Stimulated activated naive CD8-positive, alpha-beta T cell treated with anti-CD3 and anti-CD28 coated beads, Interleukin-15, amount 100 ng/mL, for 72 hours (primary cell): ENCODE results near the gene LHX6.
A peak's percentile ranks its signal among the peaks of the same experiment; 100 is the strongest.

Experiments used
- ATAC-seq: fragments of 150-1000 bp; cut with Tn5 transposase; 2 replicates; pipeline ENCODE4 v1.10.0; 2021; ENCODE audit warnings: mild to moderate bottlenecking, moderate library complexity
- DNase-seq, 2 donors: peaks; one replicate each; pipeline ENCODE4 v3.0.0; 2021 to 2022
- H3K27ac Mint-ChIP-seq, 2 donors: one replicate each; pipeline ENCODE4 v1.8.0; 2022; ENCODE audit warnings: mild to moderate bottlenecking in 2 of 2, mixed read lengths in 2 of 2, moderate library complexity in 2 of 2
- H3K27me3 Mint-ChIP-seq: one replicate; pipeline ENCODE4 v1.8.0; 2022; ENCODE audit warnings: mixed read lengths
- H3K4me1 Mint-ChIP-seq: one replicate; pipeline ENCODE4 v1.8.0; 2022; ENCODE audit warnings: mild to moderate bottlenecking, mixed read lengths
- H3K4me3 Mint-ChIP-seq, 2 donors: one replicate each; pipeline ENCODE4 v1.8.0; 2022; ENCODE audit warnings: mild to moderate bottlenecking in 2 of 2, mixed read lengths in 2 of 2, moderate library complexity in 1 of 2
- H3K9me3 Mint-ChIP-seq, 2 donors: one replicate each; pipeline ENCODE4 v1.8.0; 2022; ENCODE audit warnings: mixed read lengths in 2 of 2

LHX6 gene

DNA sequence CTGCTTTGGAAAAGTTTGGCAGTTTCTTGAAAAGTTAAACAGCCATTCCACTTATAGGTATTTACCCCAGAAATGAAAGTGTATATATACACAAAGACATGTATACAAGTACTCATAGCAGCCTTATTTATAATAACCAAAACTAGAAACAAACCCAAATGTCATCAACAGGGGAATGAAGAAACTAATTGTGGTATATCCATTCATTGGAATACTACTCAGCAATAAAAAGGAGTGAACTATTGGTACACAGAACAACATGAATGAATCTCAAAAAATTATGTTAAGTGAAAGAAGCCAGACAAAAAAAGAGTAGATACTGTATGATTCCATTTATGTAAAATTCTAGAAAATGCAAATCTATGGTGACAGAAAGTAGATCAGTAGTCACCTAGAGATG lies 66.3 kb downstream of the LHX6 start:
- Mint-ChIP-seq H3K4me1 (peaks cover 13% of the 10 kb centered on the region), H3K27me3 (peaks cover 28% of the 10 kb centered on the region), H3K27ac (peak overlapping the region in 1 of 2 donors; percentile 80), H3K4me3 (no peak overlapping the region), H3K9me3 (peaks cover 5 to 8% of the 10 kb centered on the region in 2 donors)
- DNase-seq, result no peak
- ATAC-seq, result no peak

DNA sequence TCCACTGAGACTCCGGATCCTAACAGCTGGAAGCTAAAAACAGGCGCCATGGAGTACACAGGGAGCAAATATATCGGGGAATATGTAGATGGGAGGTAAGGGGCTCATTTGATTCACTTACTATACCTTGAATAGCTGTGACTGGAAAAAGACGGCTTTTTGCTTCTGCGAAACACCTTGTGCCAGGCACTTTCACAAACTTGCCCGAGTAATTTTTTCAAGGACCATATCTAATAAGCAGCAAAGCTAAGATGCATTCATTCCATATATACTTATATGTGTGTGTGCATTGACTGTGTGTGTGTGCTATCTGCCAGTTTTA lies 68.9 kb downstream of the LHX6 start:
- H3K4me1 Mint-ChIP-seq, result peaks cover 29% of the 10 kb centered on the region
- H3K27me3 Mint-ChIP-seq, result peaks cover 28% of the 10 kb centered on the region
- H3K4me3 Mint-ChIP-seq, result peak overlapping the region; percentile 92 to 97
- peaks cover 5 to 8% of the 10 kb centered on the region in 2 donors for H3K9me3 Mint-ChIP-seq
- peak overlapping the region; percentile 95 to 98 for H3K27ac Mint-ChIP-seq
- DNase-seq (no peak), ATAC-seq (peak; percentile 1)

DNA sequence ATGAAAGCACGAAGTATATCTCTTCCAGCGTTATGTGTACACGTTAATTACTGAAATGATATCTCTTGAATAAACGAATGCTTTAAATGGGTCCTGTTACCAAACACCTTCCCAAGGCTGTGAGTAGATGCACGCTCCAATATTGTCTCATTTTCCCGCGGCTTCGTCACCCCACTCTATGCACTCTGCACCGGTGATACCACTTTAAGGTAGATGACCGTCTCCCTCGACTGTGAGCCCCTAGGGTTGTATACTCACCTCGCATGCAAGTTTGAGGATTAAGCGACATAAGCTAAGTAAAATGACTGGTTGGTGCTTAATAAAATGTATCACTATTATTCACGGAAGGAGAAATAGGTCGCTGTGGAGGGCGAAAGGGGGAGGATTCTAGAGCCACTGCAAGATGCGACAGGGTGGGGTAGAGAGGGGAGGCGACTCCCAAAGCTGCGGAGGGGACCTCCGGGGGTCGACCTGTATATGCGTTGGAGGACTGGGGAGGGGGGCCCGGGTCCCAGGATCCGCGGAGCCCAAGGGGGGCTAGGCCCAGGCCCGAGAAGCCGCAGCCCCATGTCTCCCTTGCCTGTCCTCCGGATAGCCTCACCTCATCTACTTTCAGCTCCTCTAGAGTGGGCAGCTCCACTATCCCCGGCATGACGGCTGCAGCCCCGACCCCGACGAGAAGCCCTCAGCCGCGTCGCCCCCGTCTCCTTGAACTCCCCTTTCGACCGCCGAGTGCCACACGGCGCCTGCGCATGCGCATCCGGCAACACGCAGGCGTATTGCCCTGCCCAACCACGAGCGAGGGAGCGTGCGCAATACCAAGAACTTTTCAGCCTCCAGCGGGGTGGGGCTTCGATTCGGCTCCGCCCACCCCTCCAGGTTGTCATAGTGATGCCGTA lies 69.5 kb downstream of the LHX6 start, which contains the start of the genes MORN5 and NDUFA8:
Gene MORN5, plus strand, starts transcription at position 883 of the 899 bp plus-strand sequence. CDS start 65 bp downstream, outside the sequence.
Gene NDUFA8, minus strand, starts transcription at position 754 of the 899 bp plus-strand sequence. Its CDS starts 102 bp downstream, at position 652.
- Mint-ChIP-seq H3K27me3 (peaks cover 28% of the 10 kb centered on the region), H3K9me3 (peaks cover 5 to 8% of the 10 kb centered on the region in 2 donors), H3K4me3 (peak within 1 kb of the TSS; percentile 92 to 97), H3K27ac (peak within 1 kb of the TSS; percentile 95 to 98), H3K4me1 (peaks cover 33% of the 10 kb centered on the region)
- ATAC-seq (peak; percentile 94), DNase-seq (peak; percentile 94 to 95)

DNA sequence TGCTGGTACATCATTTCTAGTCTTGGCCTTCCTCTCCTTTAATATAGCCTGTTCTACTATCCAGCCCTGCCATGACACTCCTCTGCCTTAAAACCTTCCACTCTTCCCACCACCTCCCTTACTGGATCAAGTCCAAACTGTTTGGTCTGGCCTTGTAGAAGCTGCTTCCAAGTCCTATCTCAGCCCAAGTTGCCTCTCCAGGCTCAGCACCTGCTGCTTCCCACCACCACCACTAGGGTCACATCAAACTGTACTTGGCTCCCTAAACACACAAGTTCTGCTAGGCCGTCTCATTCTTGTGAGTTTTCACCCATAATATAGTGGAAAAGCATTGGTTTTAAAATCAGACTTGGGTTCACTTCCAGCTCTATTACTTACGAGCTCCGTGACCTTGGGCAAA lies 70.6 kb downstream of the LHX6 start:
- Mint-ChIP-seq H3K27ac (peak overlapping the region in 1 of 2 donors; percentile 23), H3K4me3 (peak overlapping the region; percentile 34 to 54), H3K4me1 (peaks cover 39% of the 10 kb centered on the region), H3K9me3 (peaks cover 5 to 8% of the 10 kb centered on the region in 2 donors), H3K27me3 (peaks cover 18% of the 10 kb centered on the region)
- DNase-seq (peak; percentile 15 to 32), ATAC-seq (peak; percentile 36)

DNA sequence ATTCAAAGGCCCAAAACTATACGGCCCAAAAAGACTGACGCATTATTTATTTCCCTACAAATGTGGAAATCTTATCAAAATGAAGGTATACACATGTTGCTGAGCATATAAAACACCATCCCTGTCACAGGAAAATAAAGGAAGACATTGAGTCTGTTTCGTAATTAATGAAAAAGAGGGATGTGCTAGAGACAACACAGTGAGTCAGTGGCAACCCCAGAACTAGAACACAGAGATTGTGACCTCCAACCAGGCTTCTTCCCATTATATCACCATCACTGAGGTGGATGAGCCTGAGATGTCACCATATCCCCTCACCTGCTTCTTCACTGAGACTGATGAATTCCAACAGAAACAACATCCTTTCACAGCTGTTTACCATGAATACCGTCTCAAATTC lies 73.0 kb downstream of the LHX6 start:
- peaks cover 39% of the 10 kb centered on the region for H3K4me1 Mint-ChIP-seq
- DNase-seq (no peak), ATAC-seq (no peak)
- no peak overlapping the region for H3K27ac Mint-ChIP-seq
- H3K9me3 Mint-ChIP-seq, result no peaks in the 10 kb centered on the region
- H3K27me3 Mint-ChIP-seq, result peaks cover 4% of the 10 kb centered on the region
- H3K4me3 Mint-ChIP-seq, result no peak overlapping the region
